Measurements from ENCODE around the gene NT5M.

The NT5M gene

GRCh38 chr17:17366235-17366634 lies 63.1 kb downstream of the NT5M start:
- no peak overlapping the region for H3K27ac ChIP-seq
- no peak for TF ChIP-seq ZFX (IDR thresholded peaks at IDR 0.05)
- TF ChIP-seq, protein P1, sequence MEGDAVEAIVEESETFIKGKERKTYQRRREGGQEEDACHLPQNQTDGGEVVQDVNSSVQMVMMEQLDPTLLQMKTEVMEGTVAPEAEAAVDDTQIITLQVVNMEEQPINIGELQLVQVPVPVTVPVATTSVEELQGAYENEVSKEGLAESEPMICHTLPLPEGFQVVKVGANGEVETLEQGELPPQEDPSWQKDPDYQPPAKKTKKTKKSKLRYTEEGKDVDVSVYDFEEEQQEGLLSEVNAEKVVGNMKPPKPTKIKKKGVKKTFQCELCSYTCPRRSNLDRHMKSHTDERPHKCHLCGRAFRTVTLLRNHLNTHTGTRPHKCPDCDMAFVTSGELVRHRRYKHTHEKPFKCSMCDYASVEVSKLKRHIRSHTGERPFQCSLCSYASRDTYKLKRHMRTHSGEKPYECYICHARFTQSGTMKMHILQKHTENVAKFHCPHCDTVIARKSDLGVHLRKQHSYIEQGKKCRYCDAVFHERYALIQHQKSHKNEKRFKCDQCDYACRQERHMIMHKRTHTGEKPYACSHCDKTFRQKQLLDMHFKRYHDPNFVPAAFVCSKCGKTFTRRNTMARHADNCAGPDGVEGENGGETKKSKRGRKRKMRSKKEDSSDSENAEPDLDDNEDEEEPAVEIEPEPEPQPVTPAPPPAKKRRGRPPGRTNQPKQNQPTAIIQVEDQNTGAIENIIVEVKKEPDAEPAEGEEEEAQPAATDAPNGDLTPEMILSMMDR (conservative IDR thresholded peaks at IDR 0.05), result no peak

GRCh38 chr17:17366941-17367875 lies 64.0 kb downstream of the NT5M start:
- H3K27ac ChIP-seq, result no peak overlapping the region
- no peak for TF ChIP-seq ZFX (IDR thresholded peaks at IDR 0.05)
- TF ChIP-seq, protein P1 (conservative IDR thresholded peaks at IDR 0.05), result no peak

DNA sequence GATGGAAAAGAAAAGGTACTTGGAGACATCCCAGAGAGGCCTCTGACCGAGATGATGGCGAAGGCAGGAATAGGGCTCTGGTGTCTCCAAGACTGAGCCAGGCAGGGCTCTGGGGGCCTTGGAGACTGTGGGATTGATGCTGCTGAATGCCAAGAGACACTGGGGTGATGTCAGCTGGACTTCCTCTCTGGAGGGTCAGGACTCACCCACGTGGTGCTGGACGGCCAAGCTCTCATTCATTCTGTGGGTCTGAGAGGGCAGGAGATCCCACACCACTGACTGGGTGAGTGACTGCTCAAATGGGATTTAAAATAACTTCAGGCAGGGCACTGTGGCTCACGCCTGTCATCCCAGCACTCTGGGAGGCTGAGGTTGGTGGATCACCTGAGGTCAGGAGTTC lies 64.8 kb downstream of the NT5M start:
- TF ChIP-seq, protein P1 (conservative IDR thresholded peaks at IDR 0.05), result no peak
- no peak for TF ChIP-seq ZFX (IDR thresholded peaks at IDR 0.05)
- H3K27ac ChIP-seq, result no peak overlapping the region

- no peak overlapping the region for H3K27ac ChIP-seq
- TF ChIP-seq, protein P1 (conservative IDR thresholded peaks at IDR 0.05), result no peak
- TF ChIP-seq ZFX (IDR thresholded peaks at IDR 0.05), result no peak
Measured at GRCh38 chr17:17370711-17371110, 67.5 kb downstream of the NT5M start.

DNA sequence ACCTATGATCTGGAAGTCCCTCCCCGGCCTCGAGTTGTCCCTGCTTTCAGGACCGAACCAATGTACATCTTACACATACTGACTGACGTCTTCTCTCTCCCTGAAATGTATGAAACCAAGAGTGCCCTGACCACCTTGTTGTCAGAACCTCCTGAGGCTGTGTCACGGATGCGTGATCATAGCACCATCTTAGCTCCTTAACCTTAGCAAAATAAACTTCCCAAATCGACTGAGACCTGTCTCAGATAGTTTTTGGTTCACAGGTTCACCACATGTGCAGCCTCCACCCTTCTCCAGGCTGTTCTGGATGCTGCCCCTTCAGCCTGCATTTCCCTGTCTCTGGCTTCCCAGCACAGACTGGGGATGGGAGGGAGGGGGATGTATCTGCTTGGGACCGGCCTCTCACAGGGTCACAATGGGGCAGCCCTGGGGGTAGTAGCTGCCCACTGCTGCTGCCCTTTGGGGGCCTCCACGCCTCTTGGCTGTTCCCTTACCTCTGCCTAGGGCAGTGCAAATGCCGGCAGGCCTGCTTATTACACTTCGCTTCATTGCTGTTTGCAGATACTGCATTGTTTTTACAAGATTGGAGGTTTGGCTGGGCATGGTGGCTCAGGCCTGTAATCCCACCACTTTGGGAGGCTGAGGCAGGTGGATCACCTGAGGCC lies 69.8 kb downstream of the NT5M start:
- no peak overlapping the region for H3K27ac ChIP-seq
- TF ChIP-seq ZFX (IDR thresholded peaks at IDR 0.05), result no peak
- TF ChIP-seq, protein P1 (conservative IDR thresholded peaks at IDR 0.05), result no peak

GRCh38 chr17:17375841-17376240 lies 72.7 kb downstream of the NT5M start:
- TF ChIP-seq, protein P1 (conservative IDR thresholded peaks at IDR 0.05), result no peak
- no peak for TF ChIP-seq ZFX (IDR thresholded peaks at IDR 0.05)
- H3K27ac ChIP-seq, result no peak overlapping the region

DNA sequence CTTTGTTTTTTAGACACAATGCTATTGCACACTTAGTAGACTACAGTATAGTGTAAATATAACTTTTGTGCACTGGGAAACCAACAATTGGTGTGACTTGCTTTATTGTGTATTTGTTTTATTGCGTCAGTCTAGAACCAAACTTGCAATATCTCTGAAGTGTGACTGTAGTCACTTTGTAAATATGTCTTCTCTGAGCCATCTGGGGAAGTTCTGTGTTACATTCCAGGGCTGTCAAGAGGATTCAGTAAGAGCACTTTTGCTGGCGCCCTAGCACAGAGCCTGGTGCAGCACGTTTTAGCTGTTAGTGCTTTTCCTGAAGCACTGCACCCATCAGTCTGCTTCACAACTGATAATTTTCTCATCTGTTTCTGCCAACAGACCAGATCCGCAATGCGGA lies 73.2 kb downstream of the NT5M start:
- H3K27ac ChIP-seq, result no peak overlapping the region
- TF ChIP-seq ZFX (IDR thresholded peaks at IDR 0.05), result no peak
- TF ChIP-seq, protein P1 (conservative IDR thresholded peaks at IDR 0.05), result no peak
